NCI-H345 treated with DMSO at 0.1 percent for 48 hours (cell line): ENCODE data around the gene CFAP99.
A peak's percentile ranks its signal among the peaks of the same experiment; 100 is the strongest.
"Not testable (repeated sequence)": the region's sequence is repeated elsewhere in the genome, so short reads cannot be mapped to it uniquely, and the experiment has no call there.

ENCODE experiments used
- DNase-seq: peaks from one replicate; lab custom pipeline; 2025; ENCODE audit not compliant: unreplicated experiment; lab: John Stamatoyannopoulos, UW

CFAP99 gene

DNA sequence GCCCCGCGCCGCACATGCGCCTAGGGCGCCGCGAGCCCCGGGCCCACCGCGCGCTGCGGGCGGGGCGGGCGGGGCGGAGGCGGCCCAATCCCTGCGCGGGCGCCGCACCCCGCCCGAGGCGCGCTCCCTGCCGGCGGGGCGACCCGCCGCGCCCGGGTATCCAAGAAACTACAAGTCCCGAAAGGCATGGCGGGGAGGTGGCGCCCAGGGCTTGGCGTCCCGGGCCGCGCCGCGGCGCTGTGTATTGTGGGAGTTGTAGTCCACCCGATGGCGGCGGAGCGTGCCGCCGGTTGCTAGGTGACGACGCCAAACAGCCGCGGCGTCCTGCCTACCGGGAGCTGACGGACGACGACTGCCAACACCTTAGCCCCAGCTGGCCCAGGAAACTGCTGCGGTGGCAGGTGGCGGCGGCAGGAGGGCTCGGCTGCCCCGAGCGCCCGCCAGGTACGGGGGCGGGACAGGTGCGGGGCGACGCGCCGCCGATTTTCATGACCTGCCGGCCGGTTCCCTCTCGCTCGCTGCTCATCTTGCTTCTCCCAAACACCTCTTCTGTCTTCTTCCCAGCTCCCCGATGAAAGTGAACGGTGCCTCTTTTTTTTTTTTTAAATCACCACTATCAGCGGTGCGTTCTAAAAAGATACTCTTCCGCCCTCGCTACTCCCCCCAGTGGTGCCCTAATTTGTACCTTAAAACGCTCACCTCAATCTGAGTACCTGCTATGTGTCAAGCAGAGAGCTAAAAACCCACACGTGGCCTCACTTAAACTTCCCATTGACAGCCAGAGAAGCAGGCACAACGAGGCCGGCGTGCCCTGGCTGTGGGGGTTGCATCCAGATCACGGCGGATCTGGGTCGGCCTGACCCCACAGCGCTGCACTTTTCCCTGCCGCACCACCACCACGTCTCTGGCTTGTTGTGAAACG is at the start of gene CFAP99:
TSS of gene CFAP99 (plus strand) at position 306 of the 922 bp plus-strand sequence.
- DNase-seq, result peak; percentile 82

DNA sequence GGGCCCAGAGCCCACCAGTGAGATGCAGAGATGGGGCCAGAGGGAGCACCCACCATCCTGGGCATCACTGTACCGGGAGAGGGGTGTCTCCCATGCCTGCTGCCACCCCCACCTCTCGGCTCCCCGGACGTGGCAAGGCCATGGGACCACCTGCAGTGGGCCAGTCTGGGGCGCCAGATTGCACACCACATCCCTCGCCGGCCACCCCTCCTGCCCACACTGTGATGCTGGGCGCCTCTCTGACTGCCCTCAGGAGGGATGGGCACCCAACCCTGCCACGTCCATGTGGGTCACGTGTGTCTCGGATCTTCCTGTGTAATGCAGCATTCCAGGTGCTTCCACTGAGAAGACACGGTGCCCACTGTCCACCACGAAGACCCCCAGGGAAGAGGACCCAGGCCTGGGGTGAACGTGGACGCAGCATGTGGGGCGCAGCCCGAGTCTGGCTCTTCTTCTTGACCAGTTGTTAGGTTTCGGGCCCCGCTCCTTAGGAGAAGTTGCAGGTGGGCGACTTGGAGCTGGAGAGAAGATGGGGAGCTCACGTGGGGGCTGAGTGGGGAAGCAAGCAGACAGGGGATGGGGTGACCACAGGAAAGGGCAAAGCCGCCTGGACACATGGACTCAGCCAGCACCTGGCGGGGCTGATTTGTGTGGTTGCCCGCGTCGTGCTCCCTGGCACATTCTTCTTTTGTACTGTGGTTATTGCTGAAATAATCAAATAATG is 48.0 kb upstream of the CFAP99 start:
- no peak for DNase-seq

DNA sequence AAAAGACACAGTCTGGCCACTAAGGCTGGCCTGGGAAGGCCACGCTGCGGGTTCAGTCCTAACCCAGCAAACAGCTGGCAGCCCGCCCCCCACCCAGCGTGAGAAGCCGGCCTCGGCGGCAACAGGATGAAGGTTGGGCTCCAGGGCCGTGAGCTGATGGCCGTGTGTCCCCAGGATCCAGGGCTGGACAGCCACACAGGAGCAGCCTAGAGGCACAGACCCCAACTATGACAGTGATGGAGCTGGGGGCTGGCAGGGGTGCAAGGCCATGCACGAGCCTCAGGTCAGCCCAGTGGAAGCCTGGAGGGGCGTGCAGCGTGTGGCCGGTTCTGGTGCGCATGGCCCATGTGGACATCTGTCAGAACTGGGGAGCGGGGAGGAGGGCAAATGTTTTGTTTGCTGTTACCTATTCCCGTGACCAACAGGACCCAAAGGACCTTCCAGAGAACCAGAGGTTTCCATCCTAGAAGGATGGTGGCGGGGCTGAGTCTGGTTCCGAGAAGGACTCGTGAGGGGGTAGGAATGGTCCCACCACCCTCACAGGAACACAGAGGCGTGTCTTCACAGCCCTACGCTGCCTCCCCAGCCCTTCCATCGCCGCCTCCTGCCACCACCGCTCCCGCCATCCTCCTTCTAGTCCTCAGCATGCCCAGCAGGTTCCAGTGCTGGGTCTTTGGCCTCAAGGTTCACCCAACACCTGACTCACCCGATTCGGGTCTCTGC is 46.8 kb upstream of the CFAP99 start:
- DNase-seq, result no peak

DNA sequence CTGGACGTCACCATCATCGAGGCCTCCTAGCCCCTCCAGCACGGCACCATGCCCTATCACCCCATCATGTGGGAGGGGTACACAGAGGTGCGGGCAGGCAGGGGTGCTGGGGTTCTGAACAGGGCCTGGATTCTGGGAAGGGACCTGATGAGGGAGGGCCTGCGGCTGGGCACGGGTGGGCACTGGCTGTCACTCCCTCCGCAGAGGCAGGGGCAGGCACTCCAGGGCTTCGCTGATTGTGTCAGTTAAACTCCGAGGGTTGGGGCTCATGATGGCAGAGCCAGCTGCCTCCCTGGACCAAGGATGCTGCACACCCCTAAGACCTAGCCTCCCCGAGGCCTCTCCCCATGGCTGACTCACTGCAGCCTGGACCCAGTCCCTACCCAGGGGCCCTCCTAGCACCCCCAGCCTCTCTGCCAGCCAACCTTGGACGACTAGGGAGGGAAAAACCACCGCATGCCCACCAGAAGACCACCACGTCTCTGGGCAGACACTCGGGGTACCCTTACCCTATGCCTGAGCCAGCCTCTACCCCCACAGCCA is 46.2 kb upstream of the CFAP99 start:
- DNase-seq, result no peak

DNA sequence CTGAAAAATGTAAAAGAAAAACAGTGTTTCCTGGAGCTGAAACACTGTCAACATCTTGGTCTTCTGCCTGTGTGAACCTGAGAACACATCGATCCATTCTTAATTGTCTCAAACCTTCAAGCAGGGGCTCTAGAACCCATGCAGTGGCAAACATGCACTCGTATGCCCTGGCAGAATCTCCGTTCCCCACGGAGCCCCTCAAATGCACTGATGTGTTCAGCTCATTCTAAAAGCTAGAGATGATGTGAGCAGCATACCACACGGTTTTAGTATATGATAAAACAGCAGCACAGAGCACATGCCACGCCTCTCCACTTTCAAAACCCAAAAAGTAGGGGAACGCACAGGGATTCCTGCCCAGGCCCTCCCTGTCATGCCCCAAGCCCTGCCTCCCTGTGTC is 45.2 kb upstream of the CFAP99 start:
- no peak for DNase-seq

DNA sequence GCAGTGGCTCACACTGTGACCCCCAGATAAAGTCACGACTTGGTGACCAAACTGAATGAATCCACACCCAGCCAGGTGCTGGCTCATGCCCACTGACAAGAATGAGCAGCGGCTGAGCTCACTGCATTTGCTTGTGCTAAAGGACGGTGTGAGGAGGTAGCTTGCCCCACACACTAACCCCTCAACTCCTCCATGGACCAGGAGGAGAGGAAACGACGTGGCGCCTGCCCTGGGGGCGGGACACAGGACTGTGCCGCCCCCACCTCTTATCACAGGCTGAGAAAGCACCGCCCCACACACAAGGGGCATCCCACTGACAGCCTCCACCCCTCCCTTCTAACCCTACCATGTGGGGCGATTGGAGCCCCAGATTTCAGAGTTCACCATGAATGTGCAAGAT is 43.3 kb upstream of the CFAP99 start:
- no peak for DNase-seq

DNA sequence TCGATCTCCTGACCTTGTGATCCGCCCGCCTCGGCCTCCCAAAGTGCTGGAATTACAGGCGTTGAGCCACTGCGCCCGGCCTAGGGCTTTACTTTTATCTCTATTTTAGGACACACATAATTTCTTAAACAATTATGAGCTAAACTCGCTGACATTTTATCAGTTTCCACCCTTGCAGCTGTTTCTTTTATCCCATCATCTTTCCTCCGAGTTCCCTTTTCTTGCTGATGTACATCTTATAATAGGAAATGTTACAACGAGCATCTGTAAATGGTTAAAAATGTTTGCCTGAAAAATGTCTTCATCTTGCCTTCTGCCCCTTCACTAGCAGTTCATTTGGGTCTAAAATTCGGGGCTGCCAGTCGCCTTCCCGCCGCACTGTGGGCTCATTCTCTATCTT is 41.5 kb upstream of the CFAP99 start:
- no peak for DNase-seq

DNA sequence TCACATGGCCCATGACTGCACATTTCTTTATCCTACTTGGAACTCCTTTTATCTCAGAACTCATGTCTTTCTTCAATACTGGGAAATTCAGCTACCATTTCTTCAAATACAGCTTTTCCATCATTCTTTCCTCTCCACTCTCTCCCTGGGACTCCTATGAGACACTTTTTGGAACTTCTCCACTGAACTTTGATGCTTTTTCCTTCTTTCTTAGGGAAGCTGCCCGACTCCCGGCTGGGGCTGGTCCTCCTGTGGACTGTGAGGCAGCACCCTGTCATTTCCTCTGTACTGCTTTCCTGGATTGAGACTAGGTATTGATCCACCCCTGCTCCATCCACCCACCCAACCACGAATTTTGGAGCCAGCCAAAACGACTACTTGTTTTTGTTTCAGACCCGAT is 40.4 kb upstream of the CFAP99 start:
- no peak for DNase-seq

DNA sequence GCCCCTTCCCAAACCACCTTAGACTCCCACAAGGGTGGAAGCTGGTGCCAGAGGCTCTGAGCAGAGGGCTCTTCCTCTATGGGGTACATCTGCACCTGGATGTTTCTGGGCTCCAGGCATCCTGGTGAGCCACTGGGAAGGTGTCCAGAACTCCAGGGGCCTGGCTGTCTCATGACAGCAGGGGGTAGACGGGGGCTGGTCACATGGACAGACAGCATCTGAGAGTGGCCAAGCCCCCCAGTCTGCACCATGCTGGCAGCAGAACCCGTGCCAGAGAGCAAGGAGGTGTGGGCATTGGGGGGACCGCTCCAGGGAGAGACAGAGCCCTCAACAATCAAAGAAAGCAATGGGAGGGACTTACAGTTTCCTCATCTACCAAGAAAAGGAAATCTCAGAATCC is 39.9 kb upstream of the CFAP99 start:
- no peak for DNase-seq

DNA sequence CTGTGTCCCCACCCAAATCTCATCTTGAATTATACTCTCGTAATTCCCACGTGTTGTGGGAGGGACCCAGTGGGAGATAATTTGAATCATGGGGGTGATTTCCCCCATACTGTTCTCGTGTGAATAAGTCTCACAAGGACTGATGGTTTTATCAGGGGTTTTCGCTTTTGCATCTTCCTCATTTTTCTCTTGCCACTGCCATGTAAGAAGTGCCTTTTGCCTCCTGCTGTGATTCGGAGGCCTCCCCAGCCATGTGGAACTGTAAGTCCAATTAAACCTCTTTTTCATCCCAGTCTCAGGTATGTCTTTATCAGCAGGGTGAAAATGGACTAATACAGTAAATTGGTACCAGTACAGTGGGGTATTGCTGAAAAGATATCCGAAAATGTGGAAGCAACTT is 38.2 kb upstream of the CFAP99 start:
- not testable (repeated sequence) for DNase-seq

DNA sequence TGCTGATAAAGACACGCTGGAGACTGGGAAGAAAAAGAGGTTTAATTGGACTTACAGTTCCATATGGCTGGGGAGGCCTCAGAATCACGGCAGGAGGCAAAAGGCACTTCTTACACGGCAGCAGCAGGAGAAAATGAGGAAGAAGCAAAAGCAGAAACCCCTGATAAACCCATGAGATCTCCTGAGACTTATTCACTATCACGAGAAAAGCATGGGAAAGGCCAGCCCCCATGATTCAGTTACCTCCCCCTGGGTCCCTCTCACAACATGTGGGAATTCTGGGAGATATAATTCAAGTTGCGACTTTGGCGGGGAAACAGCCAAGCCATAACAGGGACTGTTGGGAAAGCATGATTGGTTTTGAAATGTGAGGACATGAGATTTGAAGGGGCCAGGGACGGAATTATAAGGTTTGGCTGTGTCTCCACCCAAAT is 36.0 kb upstream of the CFAP99 start:
- DNase-seq, result not testable (repeated sequence)

DNA sequence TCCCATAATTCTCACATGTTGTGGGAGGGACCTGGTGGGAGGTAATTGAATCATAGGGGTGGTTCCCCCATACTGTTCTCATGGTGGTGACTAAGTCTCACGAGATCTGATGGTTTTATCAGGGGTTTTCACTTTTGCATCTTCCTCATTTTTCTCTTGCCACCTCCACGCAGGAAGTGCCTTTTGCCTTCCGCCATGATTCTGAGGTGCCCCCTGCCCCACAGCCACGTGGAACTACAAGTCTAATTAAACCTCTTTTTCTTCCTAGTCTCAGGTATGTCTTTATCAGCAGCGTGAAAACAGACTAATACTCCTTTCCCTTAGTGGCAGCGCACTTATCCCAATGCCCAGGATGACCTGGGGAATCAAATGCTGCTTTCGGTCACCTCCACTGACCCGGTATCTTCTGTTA is 35.5 kb upstream of the CFAP99 start:
- DNase-seq, result not testable (repeated sequence)

DNA sequence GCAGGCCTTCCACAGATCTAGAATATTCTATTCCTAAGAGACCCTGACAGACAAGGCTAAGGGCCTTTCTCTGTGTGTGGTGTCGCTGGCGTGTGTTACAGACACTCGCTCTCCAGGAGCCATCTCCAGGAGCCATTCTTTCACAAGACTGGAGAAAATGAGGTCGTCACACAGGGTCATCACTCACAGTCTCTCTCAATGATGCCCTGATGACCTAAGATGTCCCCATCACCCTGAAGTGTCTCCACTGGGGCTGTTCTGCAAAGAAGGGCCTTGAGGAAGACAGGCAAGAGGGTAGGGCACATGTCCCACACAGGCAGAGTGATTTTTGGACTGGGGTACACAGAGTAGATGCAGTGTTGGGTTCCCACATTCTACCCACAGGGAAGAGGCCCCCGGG is 35.0 kb upstream of the CFAP99 start:
- DNase-seq, result no peak

DNA sequence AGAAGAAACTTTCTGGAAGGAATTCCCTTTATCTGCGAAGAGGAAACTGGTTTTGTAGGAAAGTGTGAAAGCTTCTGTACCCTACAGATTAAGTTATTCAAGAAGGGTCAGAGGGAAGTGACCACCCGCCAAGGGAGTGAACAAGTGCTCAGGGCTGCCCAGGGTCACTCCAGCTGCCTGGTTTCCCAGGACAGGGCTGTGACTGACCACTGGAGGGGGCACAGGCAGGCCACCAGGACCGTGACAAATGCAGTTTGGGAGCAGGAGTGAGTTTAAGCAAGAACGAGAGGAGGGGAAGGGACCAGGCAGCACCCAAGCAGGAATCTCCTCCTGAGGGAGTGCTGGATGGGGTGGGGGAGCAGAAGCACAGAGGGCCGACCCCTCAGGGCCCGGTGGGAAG is 34.5 kb upstream of the CFAP99 start:
- no peak for DNase-seq

DNA sequence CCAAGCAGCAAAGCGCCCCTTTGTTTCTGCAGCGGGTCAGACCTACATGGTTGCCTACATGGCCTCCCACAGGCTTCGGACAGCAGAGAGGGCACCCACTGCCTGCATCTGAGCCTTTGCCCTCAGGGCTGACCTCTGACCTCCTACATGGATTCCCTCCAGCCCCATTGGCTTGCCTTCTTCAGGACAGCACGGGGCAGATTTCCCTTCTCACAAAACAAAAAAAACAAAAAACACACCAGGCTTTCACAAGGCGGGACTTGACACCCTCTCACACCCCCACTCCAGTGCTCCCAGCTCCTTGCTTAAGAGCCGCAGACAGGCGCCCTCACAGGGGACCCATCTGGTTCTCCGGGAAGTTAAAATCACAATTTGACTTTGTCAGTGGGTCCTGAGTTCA is 33.2 kb upstream of the CFAP99 start:
- DNase-seq, result no peak

DNA sequence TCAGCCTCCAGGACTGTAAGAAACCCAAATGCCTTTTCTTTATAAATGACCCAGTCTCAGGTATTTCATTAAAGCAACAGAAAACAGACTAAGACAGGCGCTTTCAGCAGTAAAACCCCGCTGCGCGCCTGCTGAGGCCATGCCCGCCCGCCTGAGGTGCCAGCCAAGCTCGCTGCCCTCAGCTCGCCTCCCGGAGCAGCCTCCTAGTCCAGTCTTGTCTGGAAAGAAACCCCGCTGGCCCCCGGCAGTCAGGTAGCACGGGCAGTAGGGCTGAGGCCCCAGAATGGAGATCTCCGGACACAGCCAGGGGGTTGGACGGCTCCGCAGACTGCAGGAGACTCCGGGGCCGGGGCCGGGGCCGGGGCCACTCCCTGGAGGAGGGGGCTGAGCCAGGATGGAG is 32.0 kb upstream of the CFAP99 start:
- DNase-seq, result no peak

DNA sequence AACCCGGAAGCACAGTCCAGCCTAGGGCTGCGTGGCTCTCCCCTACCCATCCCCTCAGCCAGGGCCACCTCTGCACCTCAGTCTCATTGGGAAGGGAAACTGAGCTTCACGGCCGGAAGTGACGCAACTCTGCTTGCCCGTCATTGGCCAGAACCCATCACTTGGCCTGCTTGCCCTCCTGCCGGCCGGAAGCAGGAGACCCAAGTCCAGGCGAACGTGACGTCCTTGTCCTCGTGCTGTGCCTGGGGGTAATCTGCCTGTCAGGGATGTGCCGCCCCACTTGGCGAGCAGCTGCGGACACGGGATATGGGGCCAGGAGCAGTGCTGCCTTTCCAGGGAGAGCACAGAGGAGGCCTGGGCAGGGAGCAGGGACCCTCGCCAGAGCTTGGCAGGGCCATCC is 31.5 kb upstream of the CFAP99 start:
- DNase-seq, result no peak

DNA sequence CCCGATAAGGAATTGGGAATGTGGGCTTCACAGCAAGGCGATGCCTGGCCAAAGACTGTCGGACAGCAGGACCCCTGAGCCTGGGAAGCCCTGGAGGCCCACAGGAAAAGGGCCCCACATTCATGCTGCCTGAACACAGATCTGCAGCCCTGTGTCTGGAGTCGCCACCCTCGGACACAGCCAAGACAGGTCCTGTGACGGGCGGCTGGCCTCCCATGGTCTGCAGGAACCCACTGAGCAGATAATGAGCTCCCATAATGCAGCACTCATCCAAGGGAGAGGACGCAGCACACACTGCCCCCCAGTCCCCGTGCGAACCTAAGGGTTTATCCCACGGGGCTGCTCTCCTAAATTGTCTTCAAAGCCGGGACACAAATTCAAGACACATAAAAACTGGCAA is 30.9 kb upstream of the CFAP99 start:
- no peak for DNase-seq

DNA sequence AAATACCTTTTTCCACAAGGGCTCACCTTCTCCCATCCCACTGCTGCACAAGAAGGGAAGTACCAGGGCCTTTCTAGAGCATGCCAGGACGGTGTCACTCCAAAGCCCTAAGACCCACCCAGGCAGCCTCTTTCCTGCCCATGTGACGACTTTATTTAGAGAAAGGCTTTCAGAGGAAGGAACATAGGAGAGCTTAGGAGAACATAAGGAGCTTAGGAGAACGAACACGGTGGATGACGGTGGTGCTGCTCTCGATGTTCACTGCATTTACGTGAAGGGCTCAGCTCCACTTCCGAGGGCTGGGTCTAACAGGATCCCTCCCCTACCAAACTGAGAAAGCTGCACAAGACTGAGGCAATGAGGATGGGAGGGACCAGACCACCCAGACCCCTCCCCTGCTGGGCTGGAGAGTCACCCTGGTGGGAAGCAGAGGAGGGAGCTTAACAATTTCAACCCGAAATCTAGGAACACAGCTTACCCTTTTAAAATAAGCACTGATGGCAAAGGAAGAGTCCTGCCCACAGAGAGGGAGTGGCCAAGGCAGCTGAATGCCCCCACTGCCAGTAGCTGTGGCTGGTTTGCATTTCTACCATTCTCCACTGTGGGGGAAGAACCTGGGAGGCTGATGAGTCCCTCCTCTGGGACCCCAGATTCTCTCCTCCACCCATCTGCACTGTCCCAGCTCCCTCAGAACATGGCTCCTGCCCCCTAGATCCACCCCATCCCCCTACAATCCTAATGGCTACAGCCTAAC is 30.1 kb upstream of the CFAP99 start:
- no peak for DNase-seq

DNA sequence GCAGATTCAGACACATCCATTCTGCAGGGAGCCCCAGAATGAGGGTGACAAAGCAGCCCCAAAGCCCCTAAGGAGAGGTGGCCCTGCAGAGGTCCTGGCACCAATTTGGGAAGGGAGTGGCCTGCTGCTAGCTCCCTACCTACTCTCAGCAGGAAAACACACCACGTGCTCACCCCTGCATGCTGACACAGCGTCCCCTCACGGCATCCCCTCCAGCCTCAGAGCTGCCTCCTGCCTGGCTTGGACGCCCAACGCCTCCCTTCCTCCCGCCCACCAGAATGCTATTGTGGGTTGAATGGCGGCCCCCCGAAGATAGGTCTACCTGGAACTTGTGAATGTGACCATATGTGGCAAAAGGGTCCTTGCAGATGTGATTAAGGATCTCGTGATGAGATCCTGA is 29.1 kb upstream of the CFAP99 start:
- DNase-seq, result no peak

DNA sequence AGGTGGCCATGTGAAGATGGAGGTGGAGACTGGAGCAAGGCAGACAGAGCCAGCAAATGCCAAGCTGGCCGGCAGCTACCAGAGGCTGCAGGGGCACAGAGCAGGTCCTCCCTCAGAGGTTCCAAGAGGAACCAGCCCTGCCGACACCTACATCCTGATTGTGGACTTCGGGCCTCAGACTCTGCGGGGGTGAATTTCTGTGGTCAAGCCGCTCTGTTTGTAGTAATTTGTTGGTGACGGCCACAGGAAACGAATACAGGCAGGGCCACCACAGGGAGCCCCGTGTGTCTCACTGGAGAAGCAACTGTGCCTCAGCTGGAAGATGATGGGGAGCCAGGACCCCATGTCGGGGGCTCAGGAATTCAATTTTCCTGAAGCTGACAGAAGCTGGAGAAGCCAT is 28.6 kb upstream of the CFAP99 start:
- DNase-seq, result no peak
